Right atrium auricular region (tissue), 2 donors: ENCODE data around the gene NUB1. TPM values are rescaled to one million over a fixed set of nuclear protein-coding genes. Genes with fewer than 3 reads are reported as not detected.

Experiments used
- DNase-seq: peaks from one replicate; pipeline ENCODE4 v3.0.0-alpha.2; 2019; ENCODE audit warnings: low spot score
- H3K27ac ChIP-seq, 2 donors: fragments of 200-600 bp; sonication (generic); 1 replicate in 1 of 2; 2 replicates in 1 of 2; pipeline ENCODE4 v1.5.1; 2016 to 2019
- H3K27me3 ChIP-seq, 2 donors: fragments of 200-600 bp; sonication (generic); one replicate each; pipeline versions ENCODE4 v1.5.1 to v1.6.0; 2017 to 2019
- H3K36me3 ChIP-seq: fragments of 200-600 bp; sonication (generic); one replicate; pipeline ENCODE4 v1.5.1; 2016
- H3K4me1 ChIP-seq, 2 donors: fragments of 200-600 bp; sonication (generic); one replicate each; pipeline versions ENCODE4 v1.5.1 to v1.6.0; 2017 to 2019
- H3K4me3 ChIP-seq, 2 donors: fragments of 200-600 bp; sonication (generic); 1 replicate in 1 of 2; 2 replicates in 1 of 2; pipeline ENCODE4 v1.5.1; 2017 to 2019; ENCODE audit warnings: mild to moderate bottlenecking in 1 of 2, moderate library complexity in 1 of 2
- H3K9me3 ChIP-seq, 2 donors: fragments of 200-600 bp; sonication (generic); one replicate each; pipeline ENCODE4 v1.5.1; 2019
- total RNA-seq, 2 donors: library from RNA; depleted of rRNA; stranded (reverse); fragments of >200 nt; gene quantifications; one replicate each; pipeline ENCODE4 v1.1.0, GENCODE V29; 2016
- TF ChIP-seq, protein P1 (sequence below), 2 donors: fragments of 200-600 bp; sonication (generic); IDR thresholded peaks; one replicate each; pipeline ENCODE4 v1.5.1; 2019; ENCODE audit warnings: antibody characterized with exemption in 2 of 2

NUB1 gene
- 10 to 100 TPM; 33.5 to 39.6 TPM for total RNA-seq

DNA sequence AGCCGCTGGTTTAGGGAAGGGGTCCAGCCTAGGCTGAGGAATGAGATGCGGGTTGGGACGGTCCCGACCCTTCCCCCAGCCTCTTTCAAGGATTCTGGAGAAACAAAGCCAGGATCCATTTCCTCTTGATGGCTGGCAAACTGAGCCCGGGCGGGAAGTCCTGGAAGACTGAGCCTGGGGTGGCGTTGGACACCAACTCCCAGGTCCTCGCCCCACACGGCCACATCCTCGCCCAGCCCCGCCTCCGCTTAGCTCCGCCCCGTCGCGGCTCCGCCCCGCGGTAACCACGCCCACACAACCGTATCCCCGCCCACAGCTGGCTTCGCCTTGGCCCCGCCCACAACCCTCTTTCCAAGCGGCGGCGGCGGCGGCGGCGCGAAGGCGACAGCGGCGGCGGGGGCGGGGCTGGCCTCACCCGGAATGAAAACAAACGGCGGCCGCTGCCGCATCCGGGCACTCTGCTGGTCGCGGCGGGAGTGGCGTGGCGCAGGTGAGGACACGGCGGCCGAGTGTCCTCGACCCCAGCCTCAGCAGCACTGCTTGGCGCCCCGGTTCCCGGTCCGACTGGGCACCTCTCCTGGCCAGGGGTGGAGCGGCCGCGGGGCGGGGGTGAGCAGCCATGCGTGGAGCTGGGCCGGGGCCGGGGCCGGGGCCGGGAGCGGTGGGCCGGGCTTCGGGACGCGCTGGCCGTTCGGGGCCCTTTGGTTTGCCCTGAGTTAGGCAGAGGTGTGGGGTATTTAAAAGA lies at the start of gene NUB1:
Gene NUB1 (plus strand): TSS at position 456 of the 745 bp plus-strand sequence. CDS start 3,538 bp downstream, outside the sequence.
- no peaks in the 10 kb centered on the region for H3K27me3 ChIP-seq
- H3K27ac ChIP-seq = peak within 1 kb of the TSS; percentile 73 to 80
- H3K9me3 ChIP-seq = no peaks in the 10 kb centered on the region
- TF ChIP-seq, protein P1, sequence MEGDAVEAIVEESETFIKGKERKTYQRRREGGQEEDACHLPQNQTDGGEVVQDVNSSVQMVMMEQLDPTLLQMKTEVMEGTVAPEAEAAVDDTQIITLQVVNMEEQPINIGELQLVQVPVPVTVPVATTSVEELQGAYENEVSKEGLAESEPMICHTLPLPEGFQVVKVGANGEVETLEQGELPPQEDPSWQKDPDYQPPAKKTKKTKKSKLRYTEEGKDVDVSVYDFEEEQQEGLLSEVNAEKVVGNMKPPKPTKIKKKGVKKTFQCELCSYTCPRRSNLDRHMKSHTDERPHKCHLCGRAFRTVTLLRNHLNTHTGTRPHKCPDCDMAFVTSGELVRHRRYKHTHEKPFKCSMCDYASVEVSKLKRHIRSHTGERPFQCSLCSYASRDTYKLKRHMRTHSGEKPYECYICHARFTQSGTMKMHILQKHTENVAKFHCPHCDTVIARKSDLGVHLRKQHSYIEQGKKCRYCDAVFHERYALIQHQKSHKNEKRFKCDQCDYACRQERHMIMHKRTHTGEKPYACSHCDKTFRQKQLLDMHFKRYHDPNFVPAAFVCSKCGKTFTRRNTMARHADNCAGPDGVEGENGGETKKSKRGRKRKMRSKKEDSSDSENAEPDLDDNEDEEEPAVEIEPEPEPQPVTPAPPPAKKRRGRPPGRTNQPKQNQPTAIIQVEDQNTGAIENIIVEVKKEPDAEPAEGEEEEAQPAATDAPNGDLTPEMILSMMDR (IDR thresholded peaks at IDR 0.05) = no peak
- peaks cover 15% of the 10 kb centered on the region for H3K36me3 ChIP-seq
- peak; percentile 92 for DNase-seq
- H3K4me3 ChIP-seq = peak within 1 kb of the TSS; percentile 99
- peaks cover 0 to 27% of the 10 kb centered on the region in 2 donors for H3K4me1 ChIP-seq

DNA sequence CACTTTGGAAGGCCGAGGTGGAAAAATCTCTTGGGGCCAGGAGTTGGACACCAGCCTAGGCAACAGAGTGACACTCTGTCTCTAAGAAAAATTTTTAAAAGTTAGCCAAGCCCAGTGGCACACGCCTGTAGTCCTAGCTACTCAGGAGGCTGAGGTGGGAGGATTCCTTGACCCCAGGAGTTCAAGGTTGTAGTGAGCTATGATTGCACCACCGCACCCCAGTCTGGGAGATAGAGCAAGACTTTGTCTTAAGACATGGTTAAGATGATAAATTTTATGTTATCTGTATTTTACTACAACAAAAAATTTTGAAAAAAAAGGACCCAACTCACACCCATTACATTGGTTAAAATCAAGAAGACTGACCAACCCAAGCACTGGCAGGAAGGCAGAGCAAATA lies 48.8 kb upstream of the NUB1 start:
- H3K9me3 ChIP-seq = no peaks in the 10 kb centered on the region
- no peaks in the 10 kb centered on the region for H3K36me3 ChIP-seq
- no peak for DNase-seq
- no peak overlapping the region for H3K4me3 ChIP-seq
- H3K27me3 ChIP-seq = no peaks in the 10 kb centered on the region
- TF ChIP-seq, protein P1 (IDR thresholded peaks at IDR 0.05) = no peak
- H3K4me1 ChIP-seq = no peaks in the 10 kb centered on the region
- no peak overlapping the region for H3K27ac ChIP-seq

DNA sequence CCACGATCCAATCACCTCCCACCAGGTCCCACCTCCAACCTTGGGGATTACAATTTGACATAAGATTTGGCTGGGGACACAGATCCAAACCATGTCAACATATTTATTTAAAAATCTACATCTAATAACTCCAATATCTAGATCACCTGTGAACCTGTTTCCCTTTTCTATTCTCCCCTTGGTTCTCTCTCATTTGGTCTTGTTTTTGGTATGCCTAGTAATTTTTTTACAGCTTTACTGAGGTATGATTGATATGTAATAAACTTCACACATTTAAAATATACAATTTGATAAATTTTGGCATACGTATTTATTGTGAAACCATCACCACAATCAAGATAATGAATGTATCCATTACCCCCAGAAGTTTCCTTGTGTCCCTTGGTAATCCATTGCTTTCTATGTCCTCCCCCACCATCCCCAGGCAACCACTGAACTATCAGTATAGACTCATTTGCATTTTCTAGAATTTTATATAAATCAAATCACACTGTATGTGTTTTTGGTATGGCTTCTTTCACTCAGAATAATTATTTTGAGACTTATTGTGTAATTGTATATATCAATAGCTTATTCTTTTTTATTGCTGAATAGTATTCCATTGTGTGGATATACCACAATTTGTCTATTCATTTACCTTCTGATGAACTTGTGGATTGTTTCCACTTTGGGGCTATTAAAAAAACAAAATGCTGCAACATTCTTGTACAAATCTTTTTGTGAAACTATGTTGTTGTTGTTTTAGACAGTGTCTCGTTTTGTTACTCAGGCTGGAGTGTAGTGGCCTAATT lies 45.2 kb upstream of the NUB1 start:
- H3K27ac ChIP-seq = no peak overlapping the region
- H3K9me3 ChIP-seq = no peaks in the 10 kb centered on the region
- H3K4me3 ChIP-seq = no peak overlapping the region
- TF ChIP-seq, protein P1 (IDR thresholded peaks at IDR 0.05) = no peak
- H3K36me3 ChIP-seq = no peaks in the 10 kb centered on the region
- H3K4me1 ChIP-seq = no peaks in the 10 kb centered on the region
- DNase-seq = no peak
- no peaks in the 10 kb centered on the region for H3K27me3 ChIP-seq

GRCh38 chr7:151298765-151299164 lies 42.8 kb upstream of the NUB1 start:
- DNase-seq = no peak
- Histone ChIP-seq H3K27me3 (no peaks in the 10 kb centered on the region), H3K36me3 (no peaks in the 10 kb centered on the region), H3K9me3 (no peaks in the 10 kb centered on the region), H3K4me3 (no peak overlapping the region), H3K27ac (no peak overlapping the region), H3K4me1 (peaks cover 0 to 7% of the 10 kb centered on the region in 2 donors)
- TF ChIP-seq, protein P1 (IDR thresholded peaks at IDR 0.05) = no peak

DNA sequence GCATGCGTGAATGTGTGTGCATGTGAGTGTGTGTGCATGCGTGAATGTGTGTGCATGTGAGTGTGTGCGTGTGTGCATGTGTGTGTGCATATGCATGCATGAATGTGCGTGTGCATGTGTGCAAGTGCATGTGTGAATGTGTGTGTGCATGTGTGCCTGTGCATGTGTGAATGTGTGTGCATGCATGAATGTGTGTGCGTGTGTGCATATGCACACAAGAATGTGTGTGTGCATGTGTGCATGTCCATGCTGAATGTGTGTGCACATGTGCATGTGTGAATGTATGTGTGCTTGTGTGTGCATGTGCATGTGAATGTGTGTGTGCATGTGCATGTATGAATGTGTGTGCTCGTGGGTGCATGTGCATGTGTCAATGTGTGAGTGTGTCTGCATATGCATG lies 42.1 kb upstream of the NUB1 start:
- H3K4me1 ChIP-seq = peaks cover 0 to 9% of the 10 kb centered on the region in 2 donors
- TF ChIP-seq, protein P1 (IDR thresholded peaks at IDR 0.05) = no peak
- DNase-seq = no peak
- no peak overlapping the region for H3K4me3 ChIP-seq
- no peaks in the 10 kb centered on the region for H3K27me3 ChIP-seq
- no peaks in the 10 kb centered on the region for H3K9me3 ChIP-seq
- H3K27ac ChIP-seq = no peak overlapping the region
- no peaks in the 10 kb centered on the region for H3K36me3 ChIP-seq
